PC-3 (cell line): Measurements from ENCODE around the gene ASCC2. TPM values are rescaled to one million over a fixed set of nuclear protein-coding genes. Genes with fewer than 3 reads are reported as not detected.

Experiments used
- ATAC-seq: fragments of 200-7000 bp; cut with Tn5 transposase; 2 replicates; pipeline ENCODE4 v1.9.1; 2020; ENCODE audit warnings: mild to moderate bottlenecking, moderate library complexity
- BruUV-seq: library from RNA; stranded (reverse); fragments of 400-500 nt; replicated peaks from 2 replicates; lab custom pipeline; 2021; lab: Mats Ljungman, UMichigan
- CTCF ChIA-PET: fragments of 300-600 bp; sonication (Branson Sonifier 250); formaldehyde crosslinking; loops from one replicate; lab custom pipeline; 2022; ENCODE audit warnings: antibody characterized with exemption; lab: Charles Lee
- POLR2A ChIA-PET: fragments of 300-600 bp; sonication (Branson Sonifier 250); formaldehyde crosslinking; loops from one replicate; lab custom pipeline; 2022; ENCODE audit warnings: antibody characterized with exemption; ENCODE audit not compliant: unreplicated experiment; lab: Charles Lee
- DNase-seq: peaks from one replicate; pipeline ENCODE4 v3.0.0-alpha.2; 2015
- H2AFZ ChIP-seq: fragments of 300-600 bp; sonication (generic); 2 replicates; pipeline ENCODE4 v1.6.0; 2016; ENCODE audit warnings: antibody characterized with exemption, low read length
- H3F3A ChIP-seq: fragments of 300-600 bp; sonication (generic); one replicate; pipeline ENCODE4 v1.6.0; 2017; ENCODE audit warnings: antibody characterized with exemption, low read length, control low read depth, mild to moderate bottlenecking; ENCODE audit not compliant: unreplicated experiment
- H3K27ac ChIP-seq: fragments of 300-600 bp; sonication (generic); 2 replicates; pipeline ENCODE4 v1.5.1; 2016; ENCODE audit warnings: mild to moderate bottlenecking, low read length
- H3K27me3 ChIP-seq: fragments of 300-600 bp; sonication (generic); 2 replicates; pipeline ENCODE4 v1.6.1; 2016; ENCODE audit warnings: low read length, mixed read lengths
- H3K36me3 ChIP-seq: fragments of 300-600 bp; sonication (generic); 2 replicates; pipeline ENCODE4 v1.6.1; 2016; ENCODE audit warnings: low read depth, mixed run types, low read length, mixed read lengths
- H3K4me1 ChIP-seq: fragments of 300-600 bp; sonication (generic); 2 replicates; pipeline ENCODE4 v1.5.1; 2016; ENCODE audit warnings: low read length; ENCODE audit not compliant: insufficient read depth
- H3K4me2 ChIP-seq: fragments of 300-600 bp; sonication (generic); 2 replicates; pipeline ENCODE4 v1.6.0; 2016; ENCODE audit warnings: low read length
- H3K4me3 ChIP-seq: fragments of 300-600 bp; sonication (generic); 2 replicates; pipeline ENCODE4 v1.5.1; 2016; ENCODE audit warnings: mild to moderate bottlenecking, low read length, mixed read lengths
- H3K79me2 ChIP-seq: fragments of 300-600 bp; sonication (generic); 2 replicates; pipeline ENCODE4 v1.6.1; 2017; ENCODE audit warnings: low read length, mixed read lengths
- H3K9ac ChIP-seq: fragments of 300-600 bp; sonication (generic); 2 replicates; pipeline ENCODE4 v1.6.0; 2016; ENCODE audit warnings: mild to moderate bottlenecking, low read length
- H3K9me2 ChIP-seq: fragments of 300-600 bp; sonication (generic); replicated peaks from 2 replicates; pipeline ENCODE4 v1.6.1; 2016; ENCODE audit warnings: mixed run types, low read length, mixed read lengths
- H3K9me3 ChIP-seq: fragments of 300-600 bp; sonication (generic); 2 replicates; pipeline ENCODE4 v1.6.1; 2016; ENCODE audit warnings: low read length, mixed read lengths
- H4K20me1 ChIP-seq: fragments of 300-600 bp; sonication (generic); 2 replicates; pipeline ENCODE4 v1.6.1; 2016; ENCODE audit warnings: low read length, mixed read lengths
- CTCF ChIP-seq: fragments of 300-600 bp; sonication (generic); conservative IDR thresholded peaks from 2 replicates; pipeline ENCODE4 v1.5.1; 2017; ENCODE audit warnings: antibody characterized with exemption, low read depth, mild to moderate bottlenecking, low read length
- EZH2 ChIP-seq: fragments of 300-600 bp; sonication (generic); IDR thresholded peaks from one replicate; pipeline ENCODE4 v1.6.1; 2017; ENCODE audit warnings: antibody characterized with exemption, mild to moderate bottlenecking, low read length; ENCODE audit not compliant: unreplicated experiment
- EZH2phosphoT487 ChIP-seq: fragments of 300-600 bp; sonication (generic); IDR thresholded peaks from 2 replicates; pipeline ENCODE4 v1.6.1; 2018; ENCODE audit warnings: mild to moderate bottlenecking, antibody characterized with exemption, low read length, borderline replicate concordance
- intact Hi-C: fragments of 100-400 bp; cut with micrococcal nuclease; formaldehyde crosslinking; loops from 2 replicates; pipeline ENCODE4 v1.9.0; 2023
- total RNA-seq: library from RNA; depleted of rRNA; stranded (reverse); fragments of >200 nt; gene quantifications from 2 replicates; pipeline ENCODE4 v1.2.3, GENCODE V29; 2014

Gene ASCC2
- total RNA-seq, 1 experiment from 2014 or later = 37.0 TPM

GRCh38 chr22:29872144-29872893, 34.2 kb upstream of the ASCC2 start:
- Histone ChIP-seq H2AFZ (no peak overlapping the region), H3K4me1 (no peaks in the 10 kb centered on the region), H3F3A (no peaks in the 10 kb centered on the region), H3K9ac (no peak overlapping the region), H4K20me1 (no peaks in the 10 kb centered on the region), H3K9me2 (no peaks in the 10 kb centered on the region), H3K4me2 (no peak overlapping the region), H3K79me2 (no peaks in the 10 kb centered on the region), H3K27me3 (no peaks in the 10 kb centered on the region), H3K9me3 (no peaks in the 10 kb centered on the region), H3K27ac (no peak overlapping the region), H3K36me3 (no peaks in the 10 kb centered on the region), H3K4me3 (no peak overlapping the region)
- no TSS peak for BruUV-seq
- ChIA-PET CTCF (no interaction called here), POLR2A (no interaction called here)
- ATAC-seq = no peak
- no peak for DNase-seq
- no peak for TF ChIP-seq EZH2phosphoT487
- TF ChIP-seq EZH2 = no peak
- intact Hi-C loops = no loop called here

- Histone ChIP-seq H4K20me1 (no peaks in the 10 kb centered on the region), H3K79me2 (no peaks in the 10 kb centered on the region), H3K9me3 (no peaks in the 10 kb centered on the region), H3K36me3 (no peaks in the 10 kb centered on the region), H3K9ac (no peak overlapping the region), H3K4me1 (no peaks in the 10 kb centered on the region), H3F3A (no peaks in the 10 kb centered on the region), H3K27me3 (no peaks in the 10 kb centered on the region), H3K27ac (no peak overlapping the region), H3K4me3 (no peak overlapping the region), H3K4me2 (no peak overlapping the region), H3K9me2 (no peaks in the 10 kb centered on the region), H2AFZ (no peak overlapping the region)
- ATAC-seq (no peak), DNase-seq (no peak)
- BruUV-seq = no TSS peak
- POLR2A ChIA-PET = no interaction called here
- CTCF ChIA-PET = no interaction called here
- intact Hi-C loops = no loop called here
- TF ChIP-seq EZH2phosphoT487 (no peak), EZH2 (no peak), CTCF (no peak)
Observed at GRCh38 chr22:29871684-29872083, 33.6 kb upstream of the ASCC2 start.

- intact Hi-C loops = no loop called here
- no peak overlapping the region for H3K4me2 ChIP-seq
- H3K79me2 ChIP-seq = no peaks in the 10 kb centered on the region
- ATAC-seq = no peak
- no peak overlapping the region for H3K27ac ChIP-seq
- no peaks in the 10 kb centered on the region for H3K4me1 ChIP-seq
- H4K20me1 ChIP-seq = no peaks in the 10 kb centered on the region
- H3K36me3 ChIP-seq = no peaks in the 10 kb centered on the region
- ChIA-PET POLR2A (interaction anchor here (0.6 kb wide), 1 partner anchor 120 kb away, joined by 3 read pairs; no protein-coding TSS in a partner anchor), CTCF (no interaction called here)
- TF ChIP-seq EZH2phosphoT487 (no peak), CTCF (no peak), EZH2 (no peak)
- H3K27me3 ChIP-seq = no peaks in the 10 kb centered on the region
- H3K4me3 ChIP-seq = no peak overlapping the region
- H3F3A ChIP-seq = no peaks in the 10 kb centered on the region
- no TSS peak for BruUV-seq
- H2AFZ ChIP-seq = no peak overlapping the region
- DNase-seq = no peak
- H3K9me2 ChIP-seq = no peaks in the 10 kb centered on the region
- H3K9me3 ChIP-seq = no peaks in the 10 kb centered on the region
- no peak overlapping the region for H3K9ac ChIP-seq
Observed at GRCh38 chr22:29870574-29870973, 32.5 kb upstream of the ASCC2 start.
